Renal cortex interstitium (tissue), 11 donors: ENCODE results near the gene WASHC4. TPM values are rescaled to one million over a fixed set of nuclear protein-coding genes. Genes with fewer than 3 reads are reported as not detected.

ENCODE experiments used
- DNase-seq, 11 donors: peaks; one replicate each; pipeline ENCODE4 v3.0.0-alpha.2; 2013; ENCODE audit warnings: low read depth in 9 of 11, low spot score in 4 of 11; ENCODE audit errors: extremely low read depth in 1 of 11
- polyA plus RNA-seq, 3 donors: library from polyadenylated mRNA; unstranded; fragments of 120-200 nt; gene quantifications; one replicate each; pipeline ENCODE4 v1.2.1, GENCODE V29; 2013; ENCODE audit not compliant: insufficient read length in 3 of 3

The WASHC4 gene
- polyA plus RNA-seq, 3 donors, result 46.8 to 71.0 (median 63.0) TPM

DNA sequence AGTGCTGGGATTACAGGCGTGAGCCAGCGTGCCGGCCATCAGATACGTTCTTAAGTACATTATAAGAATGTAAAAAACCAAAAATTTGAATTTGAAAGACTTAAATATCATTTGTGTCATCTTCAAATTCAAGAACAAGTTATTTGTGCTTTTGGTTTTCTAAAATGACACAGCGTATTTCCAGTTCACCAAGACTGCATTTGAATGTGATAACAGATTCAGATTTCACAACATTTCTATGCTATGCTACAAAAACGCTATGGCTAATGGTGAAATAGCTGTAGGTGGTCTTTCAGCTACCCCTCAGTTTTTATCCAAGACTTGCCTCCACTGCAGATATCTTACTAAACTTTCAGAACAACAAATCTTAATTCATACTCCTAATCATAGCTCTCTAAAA, 81.8 kb downstream of the WASHC4 start:
- DNase-seq, result no peak

DNA sequence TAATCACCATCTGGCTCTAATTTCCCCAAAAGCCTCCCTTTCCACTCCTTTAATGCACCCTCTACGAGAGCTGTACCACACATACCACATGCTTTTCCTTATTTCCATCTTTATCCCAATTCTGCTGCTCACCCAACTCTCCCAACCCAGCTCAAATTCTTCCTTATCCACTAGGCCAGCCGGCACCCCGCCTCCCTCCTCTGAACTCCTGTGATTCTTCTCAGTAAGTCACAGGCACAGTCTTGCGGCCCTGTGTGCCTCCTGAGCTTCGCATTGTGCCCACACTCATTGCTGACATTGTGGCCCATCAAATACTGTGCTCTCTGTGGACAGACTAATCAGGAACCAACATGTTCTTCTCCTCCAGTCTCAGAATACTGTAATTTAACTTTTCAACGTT, 83.0 kb downstream of the WASHC4 start:
- no peak for DNase-seq

DNA sequence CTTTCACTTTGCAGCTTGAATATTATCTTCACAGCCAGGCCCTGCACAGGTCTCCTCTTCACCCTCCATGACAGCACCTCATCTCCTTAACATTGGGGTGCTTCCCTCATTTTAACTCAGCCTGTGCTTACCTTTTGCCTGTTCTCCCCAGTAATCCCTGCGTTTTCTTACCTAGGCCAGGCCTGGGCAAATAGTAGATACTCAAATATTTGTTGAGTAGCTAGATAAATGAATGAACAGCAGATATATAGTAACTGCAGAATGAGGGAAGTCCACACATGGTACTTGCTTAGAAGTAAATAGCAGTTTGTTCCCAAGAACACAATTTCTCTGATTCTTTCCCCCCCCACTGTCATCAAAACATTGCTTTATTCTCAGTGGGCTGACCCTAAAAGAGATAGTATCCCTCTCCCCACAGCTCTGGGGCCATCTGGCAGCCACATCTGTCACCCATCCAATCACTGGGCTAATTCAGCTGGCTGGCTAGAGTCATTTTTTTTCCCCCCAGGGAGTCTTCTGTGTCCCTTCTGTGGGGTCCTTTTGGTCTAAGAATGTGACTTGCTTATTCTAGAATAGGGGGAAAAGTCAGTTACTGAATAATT, 85.2 kb downstream of the WASHC4 start:
- no peak for DNase-seq

- no peak for DNase-seq
Observed at GRCh38 chr12:105194947-105195346, 87.4 kb downstream of the WASHC4 start.

DNA sequence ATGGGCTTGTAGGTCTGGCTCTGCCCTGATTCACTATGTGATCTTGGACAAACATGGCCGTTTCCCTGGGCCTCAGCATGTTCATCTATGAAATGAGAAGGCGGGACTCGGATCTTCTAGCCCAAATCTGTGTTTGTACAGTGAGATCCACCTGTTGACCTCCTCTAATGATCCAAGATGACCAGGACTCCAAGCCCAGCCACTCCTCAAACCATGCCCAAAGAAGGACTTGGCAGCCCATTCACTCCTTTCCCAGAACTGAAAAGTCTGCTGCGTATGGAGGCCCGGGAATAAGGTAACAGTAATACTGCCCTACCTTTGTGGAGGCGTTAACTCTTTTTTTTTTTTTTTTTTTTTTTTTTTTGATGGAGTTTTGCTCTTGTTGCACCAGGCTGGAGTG, 88.6 kb downstream of the WASHC4 start:
- no peak for DNase-seq

DNA sequence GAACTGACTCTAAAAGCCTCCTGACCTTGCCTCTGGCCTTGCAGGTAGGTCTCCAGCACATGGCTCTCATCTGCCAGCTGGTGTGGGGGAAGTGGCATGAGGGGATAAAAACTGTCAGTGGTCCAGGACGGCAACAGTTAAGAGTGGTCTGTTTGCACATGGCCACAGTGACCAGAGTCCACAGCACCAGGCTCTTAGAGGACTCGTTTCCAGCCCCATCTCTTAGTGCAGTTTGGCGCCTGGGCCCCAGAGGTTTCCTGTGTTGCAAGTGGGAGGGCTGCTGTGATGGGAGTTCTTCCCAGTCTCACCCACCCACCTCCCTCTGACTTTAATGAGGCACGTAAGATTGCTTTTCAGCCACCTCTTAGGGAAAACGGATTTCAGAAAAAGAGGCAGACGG, 91.4 kb downstream of the WASHC4 start:
- no peak for DNase-seq

DNA sequence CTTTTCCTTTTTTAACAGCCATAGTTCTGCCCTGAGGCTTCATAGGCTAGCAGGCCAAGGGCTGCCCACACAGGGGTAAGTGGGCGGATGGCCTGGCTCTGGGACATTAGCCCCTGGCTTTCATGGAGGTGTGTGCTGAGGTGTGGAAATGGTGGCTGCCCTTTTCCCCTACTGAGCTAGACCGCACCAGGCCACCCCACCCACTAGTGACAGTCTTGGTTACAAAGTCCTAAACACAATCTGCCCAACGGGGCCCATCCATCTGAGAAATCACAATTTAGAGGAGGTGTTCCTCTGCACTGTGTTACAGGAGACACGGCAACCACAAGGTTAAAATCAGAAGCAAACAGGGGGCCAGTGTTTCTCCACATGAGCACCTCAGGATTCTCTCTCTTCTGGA, 92.9 kb downstream of the WASHC4 start:
- no peak for DNase-seq

DNA sequence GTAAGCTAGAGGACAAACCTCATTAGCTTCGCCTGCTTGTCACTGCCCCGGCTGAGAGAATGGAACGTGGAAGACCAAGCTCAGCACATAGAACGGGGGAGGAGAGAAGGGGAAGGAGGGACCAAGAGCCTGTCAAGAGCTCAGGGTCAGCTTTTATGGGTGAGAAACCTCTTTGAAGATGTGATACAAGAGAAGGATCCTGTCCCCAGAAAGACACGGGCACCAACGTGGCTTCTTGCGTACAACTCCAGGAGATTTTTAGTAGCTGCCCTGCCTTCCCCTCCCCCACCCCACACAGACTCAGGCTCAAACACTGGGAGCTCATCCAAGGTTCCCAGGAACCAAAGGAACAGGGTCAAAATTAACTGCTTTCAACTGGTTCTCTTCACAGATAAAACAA, 93.8 kb downstream of the WASHC4 start:
- peak in 6 of 11 donors; percentile 15 to 33 (median 28) for DNase-seq

DNA sequence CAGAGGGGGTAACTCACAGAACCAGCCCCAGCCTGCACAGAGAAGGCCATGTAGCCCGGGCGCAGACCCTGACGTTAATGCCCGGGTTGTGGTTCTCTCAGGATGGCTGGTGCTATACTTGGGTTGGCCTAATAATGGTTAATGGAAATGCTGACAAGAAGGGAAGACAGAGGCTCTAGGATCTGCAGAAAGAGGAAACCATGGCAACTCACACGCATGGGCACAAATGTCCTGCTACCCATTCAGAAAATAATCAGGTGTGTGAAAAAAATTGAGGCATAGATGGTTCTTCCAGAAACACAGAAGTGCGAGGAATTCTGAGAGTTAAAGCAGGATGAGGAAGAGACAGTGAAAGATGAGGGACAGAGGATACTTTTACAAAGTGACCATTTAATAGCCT, 94.7 kb downstream of the WASHC4 start:
- no peak for DNase-seq

DNA sequence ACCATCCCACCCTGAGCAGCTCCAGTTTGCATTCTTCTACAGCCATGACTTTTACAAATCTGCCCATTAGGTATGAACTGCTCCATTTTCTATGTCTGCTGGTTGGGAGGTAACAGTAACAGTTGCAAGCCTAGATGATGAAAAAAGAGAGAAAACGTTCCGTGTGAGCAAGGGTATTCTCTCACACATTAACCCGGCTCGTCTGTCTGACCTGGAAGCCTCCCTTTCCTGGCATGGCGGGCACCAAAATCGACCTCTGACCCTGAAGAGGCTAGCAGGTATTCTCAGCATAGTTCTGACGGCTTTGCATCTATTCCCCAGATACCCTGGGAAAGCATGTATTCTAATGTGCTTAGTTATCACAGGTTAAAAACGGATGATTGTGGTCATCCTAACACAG, 96.6 kb downstream of the WASHC4 start:
- DNase-seq, result no peak

GRCh38 chr12:105204916-105205315, 97.4 kb downstream of the WASHC4 start:
- DNase-seq, result no peak

- no peak for DNase-seq
Observed at GRCh38 chr12:105205322-105206048, 98.0 kb downstream of the WASHC4 start.

DNA sequence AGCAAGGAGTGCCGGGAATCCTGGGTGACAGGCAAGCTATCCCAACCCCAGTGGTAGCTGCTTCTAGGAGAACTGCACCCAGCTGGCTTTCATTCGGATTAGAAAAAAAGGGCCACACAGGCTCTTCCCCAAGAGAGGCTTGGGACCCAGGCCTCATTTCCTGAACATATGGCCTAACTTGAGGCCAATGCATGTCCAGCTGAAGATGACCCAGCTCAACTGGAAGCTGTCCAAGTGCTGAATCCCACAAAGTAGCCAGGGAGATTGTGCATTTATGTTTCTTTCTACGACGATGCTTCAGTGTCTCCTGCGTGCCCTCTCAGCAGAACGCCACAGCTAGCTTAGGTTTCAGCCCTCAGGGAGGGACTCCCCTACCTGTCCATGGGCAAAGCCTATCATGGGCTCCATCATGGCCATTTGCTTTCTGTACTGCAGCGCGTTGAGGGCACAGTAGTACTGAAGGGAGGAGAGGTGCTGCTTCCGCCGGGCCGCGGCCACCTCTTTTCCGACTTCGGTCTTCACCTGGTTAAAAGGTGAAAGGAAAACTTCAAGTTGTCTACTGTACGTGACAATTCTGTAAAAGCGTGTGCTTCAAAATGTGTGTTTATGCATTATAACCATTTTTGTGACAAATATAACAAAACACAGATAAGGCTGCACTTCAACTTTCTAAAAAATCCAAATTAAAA, 99.3 kb downstream of the WASHC4 start:
- DNase-seq, result peak in 2 of 11 donors; percentile 29 to 40

- no peak for DNase-seq
Observed at GRCh38 chr12:105209091-105209490, 101.6 kb downstream of the WASHC4 start.

DNA sequence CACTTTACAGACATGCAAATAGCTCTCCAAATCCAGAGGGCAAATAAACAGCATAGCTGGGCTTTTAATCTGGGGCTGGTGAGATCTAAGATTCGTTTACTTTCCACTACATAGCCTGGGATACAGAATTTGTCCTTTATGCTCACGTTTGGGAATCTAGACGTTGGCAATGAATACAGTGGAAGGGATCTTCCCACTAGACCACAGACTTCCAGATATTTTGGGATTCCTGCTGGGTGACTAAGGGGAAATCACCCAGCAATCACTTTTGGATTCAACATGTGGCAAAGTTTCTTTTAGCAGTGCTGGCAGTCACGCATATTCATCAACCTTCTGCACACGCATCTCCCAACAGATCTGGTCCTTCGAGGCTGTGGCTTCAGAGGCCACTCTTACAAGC, 104.9 kb downstream of the WASHC4 start:
- DNase-seq, result no peak

GRCh38 chr12:105214148-105214547, 106.6 kb downstream of the WASHC4 start:
- DNase-seq, result no peak

DNA sequence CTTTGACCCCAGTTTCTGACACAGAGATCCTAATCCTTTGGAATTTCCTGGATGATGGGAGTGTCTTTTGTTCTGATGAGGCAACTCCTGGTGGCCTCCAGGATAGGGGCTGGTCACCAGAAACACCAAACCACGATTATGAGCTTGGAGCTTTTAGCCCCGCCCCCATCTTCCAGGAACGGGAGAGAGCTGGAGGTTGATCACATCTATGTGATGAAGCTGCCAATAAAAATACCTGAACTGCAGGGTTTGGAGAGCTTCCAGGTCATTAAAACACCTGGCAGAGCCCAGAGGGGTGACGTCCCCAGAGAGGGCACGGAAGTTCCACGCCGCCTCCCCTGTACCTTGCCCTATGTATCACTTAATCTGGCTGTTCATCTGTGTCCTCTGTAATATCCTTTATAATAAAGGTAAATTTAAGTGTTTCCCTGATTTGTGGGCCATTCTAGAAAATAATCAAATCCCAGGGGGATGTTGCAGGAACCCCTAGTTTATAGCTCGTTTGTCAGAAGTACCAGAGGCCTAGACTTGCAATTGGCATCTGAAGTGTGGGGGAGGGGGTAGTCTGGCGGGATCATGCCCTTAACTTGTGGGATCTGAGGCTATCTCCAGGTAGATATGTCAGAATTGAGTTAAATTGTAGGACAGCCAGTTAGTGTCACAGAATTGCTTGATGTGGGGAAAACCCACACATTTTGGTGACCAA, 107.3 kb downstream of the WASHC4 start:
- no peak for DNase-seq

GRCh38 chr12:105218434-105218833, 110.9 kb downstream of the WASHC4 start:
- no peak for DNase-seq
